IgD-negative memory B cell (primary cell): Measurements from ENCODE around the gene RMP24.
"Not testable (repeated sequence)": the region's sequence is repeated elsewhere in the genome, so short reads cannot be mapped to it uniquely, and the experiment has no call there.

ENCODE experiments used
- H3K27ac Mint-ChIP-seq, 3 donors: one replicate each; pipeline ENCODE4 v1.8.0; 2020 to 2022; ENCODE audit warnings: mild to moderate bottlenecking in 3 of 3, mixed read lengths in 3 of 3, moderate library complexity in 1 of 3
- H3K27me3 Mint-ChIP-seq: one replicate; pipeline ENCODE4 v1.8.0; 2021; ENCODE audit warnings: mixed read lengths
- H3K36me3 Mint-ChIP-seq: one replicate; pipeline ENCODE4 v1.8.0; 2020; ENCODE audit warnings: mild to moderate bottlenecking, mixed read lengths
- H3K4me1 Mint-ChIP-seq, 3 donors: one replicate each; pipeline ENCODE4 v1.8.0; 2020 to 2022; ENCODE audit warnings: mixed read lengths in 3 of 3, mild to moderate bottlenecking in 1 of 3
- H3K4me3 Mint-ChIP-seq, 4 donors: one replicate each; pipeline ENCODE4 v1.8.0; 2020 to 2022; ENCODE audit warnings: mild to moderate bottlenecking in 4 of 4, mixed read lengths in 4 of 4, moderate library complexity in 3 of 4
- H3K9me3 Mint-ChIP-seq, 3 donors: one replicate each; pipeline ENCODE4 v1.8.0; 2020 to 2021; ENCODE audit warnings: mixed read lengths in 3 of 3, mild to moderate bottlenecking in 1 of 3

RMP24 gene

DNA sequence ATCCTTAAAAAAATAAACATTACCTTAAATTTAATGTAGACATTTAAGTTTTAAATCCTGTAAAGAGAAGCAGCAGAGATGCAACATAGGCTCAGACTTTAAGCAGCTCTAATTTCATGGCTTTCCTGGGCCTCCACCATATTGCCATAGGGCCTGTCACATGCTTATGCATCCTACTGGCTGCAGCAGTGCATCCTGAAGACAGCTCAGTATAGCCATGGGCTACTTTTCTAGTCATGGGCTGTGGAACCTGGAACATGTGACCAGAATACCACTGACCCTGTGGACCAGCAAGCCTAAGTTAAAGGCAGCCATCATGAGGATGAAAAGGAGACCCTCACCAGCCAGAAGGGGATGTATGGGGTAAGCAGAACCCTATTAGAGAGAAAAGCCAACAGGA lies 10.7 kb downstream of the RMP24 start:
- H3K27ac Mint-ChIP-seq, result peak overlapping the region in 1 of 3 donors; percentile 63
- H3K4me3 Mint-ChIP-seq, result no peak overlapping the region
- H3K9me3 Mint-ChIP-seq, result no peaks in the 10 kb centered on the region
- H3K27me3 Mint-ChIP-seq, result no peaks in the 10 kb centered on the region
- H3K4me1 Mint-ChIP-seq, result peaks cover 0 to 2% (median 0%) of the 10 kb centered on the region in 3 donors
- peaks cover 18% of the 10 kb centered on the region for H3K36me3 Mint-ChIP-seq

DNA sequence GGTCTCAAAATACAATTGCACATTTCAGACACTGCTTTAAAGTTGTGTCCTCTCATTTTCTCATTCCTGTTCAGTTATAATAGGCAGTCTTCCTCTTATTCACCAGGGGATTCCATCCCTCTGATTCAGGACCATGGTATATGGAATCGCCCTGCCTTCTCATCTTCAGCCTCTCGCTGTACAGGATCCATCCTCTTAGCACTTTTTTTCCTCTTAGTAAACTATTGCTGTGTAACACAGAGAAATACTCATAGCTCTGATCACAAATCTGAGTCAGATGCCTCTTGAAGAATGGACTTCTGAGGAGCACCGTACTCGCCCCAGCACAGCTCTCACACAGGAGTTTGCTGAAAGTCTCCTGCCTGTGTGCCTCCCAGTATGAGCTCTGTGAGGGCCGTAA lies 11.3 kb downstream of the RMP24 start:
- Mint-ChIP-seq H3K9me3 (no peaks in the 10 kb centered on the region), H3K27me3 (no peaks in the 10 kb centered on the region), H3K36me3 (peaks cover 18% of the 10 kb centered on the region), H3K27ac (no peak overlapping the region), H3K4me3 (no peak overlapping the region), H3K4me1 (peaks cover 0 to 2% (median 0%) of the 10 kb centered on the region in 3 donors)

DNA sequence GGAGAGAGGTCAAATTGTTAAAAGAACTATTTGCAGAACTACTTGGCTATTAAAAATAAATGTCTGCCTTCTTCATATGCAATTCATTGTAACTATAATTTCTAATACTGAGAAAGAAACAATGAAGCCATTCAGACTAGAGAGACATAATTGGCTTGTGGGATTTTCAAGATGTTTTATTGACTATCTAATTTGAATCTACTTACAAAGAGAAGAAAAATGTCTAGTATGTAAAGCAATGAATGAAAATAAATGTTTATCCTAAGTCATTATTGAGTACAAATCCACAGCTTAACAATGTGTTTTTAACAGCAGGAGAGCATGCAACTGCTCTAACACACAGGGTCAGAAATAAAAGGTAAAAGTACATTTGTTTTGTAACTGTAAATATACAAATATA lies 19.2 kb downstream of the RMP24 start:
- no peaks in the 10 kb centered on the region for H3K9me3 Mint-ChIP-seq
- H3K4me3 Mint-ChIP-seq, result no peak overlapping the region
- no peak overlapping the region for H3K27ac Mint-ChIP-seq
- peaks cover 4% of the 10 kb centered on the region for H3K36me3 Mint-ChIP-seq
- H3K27me3 Mint-ChIP-seq, result no peaks in the 10 kb centered on the region
- peaks cover 0 to 2% (median 0%) of the 10 kb centered on the region in 3 donors for H3K4me1 Mint-ChIP-seq

DNA sequence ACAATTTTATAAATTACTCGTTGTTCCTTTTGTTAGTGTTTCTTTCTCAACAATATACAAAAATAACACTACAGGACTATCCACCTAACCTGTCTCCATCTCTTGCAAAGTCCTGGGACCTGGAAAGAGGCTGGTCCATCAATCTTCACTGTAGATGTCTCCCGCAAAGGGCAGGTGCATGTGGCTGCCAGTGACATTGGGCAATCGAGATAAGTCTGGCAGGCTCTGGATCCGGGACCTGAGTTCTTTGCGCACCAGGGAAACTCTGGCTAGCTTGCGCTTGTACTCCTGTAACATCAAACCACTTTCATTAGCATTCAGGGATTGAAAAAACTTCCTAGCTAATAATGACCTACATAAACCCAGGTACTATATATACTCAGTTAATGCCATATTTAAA lies 20.5 kb downstream of the RMP24 start:
- H3K4me3 Mint-ChIP-seq, result no peak overlapping the region
- peaks cover 0 to 2% (median 0%) of the 10 kb centered on the region in 3 donors for H3K4me1 Mint-ChIP-seq
- peaks cover 2% of the 10 kb centered on the region for H3K36me3 Mint-ChIP-seq
- H3K9me3 Mint-ChIP-seq, result no peaks in the 10 kb centered on the region
- no peaks in the 10 kb centered on the region for H3K27me3 Mint-ChIP-seq
- H3K27ac Mint-ChIP-seq, result no peak overlapping the region

DNA sequence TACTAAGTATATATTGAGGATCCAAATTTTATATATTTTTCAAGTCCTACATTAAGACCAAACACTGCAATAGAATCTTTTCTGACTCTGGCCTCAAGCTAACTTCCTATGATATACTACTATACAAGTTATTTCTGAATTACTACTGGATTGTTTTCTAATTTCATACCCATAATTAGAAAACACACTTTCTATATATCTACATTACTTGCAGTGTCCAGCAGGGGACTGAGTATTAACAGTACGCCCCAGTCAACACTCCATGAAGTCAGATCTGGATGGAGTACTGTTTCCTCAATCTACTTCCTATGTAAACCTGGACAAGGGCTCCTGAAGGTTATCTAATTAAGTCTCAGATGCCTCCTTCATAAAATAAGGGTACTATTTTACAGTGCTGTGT lies 26.5 kb downstream of the RMP24 start:
- Mint-ChIP-seq H3K4me3 (no peak overlapping the region), H3K4me1 (peaks cover 20 to 27% (median 23%) of the 10 kb centered on the region in 3 donors), H3K36me3 (peaks cover 2% of the 10 kb centered on the region), H3K9me3 (no peaks in the 10 kb centered on the region), H3K27me3 (no peaks in the 10 kb centered on the region), H3K27ac (peak overlapping the region in 1 of 3 donors; percentile 44)

DNA sequence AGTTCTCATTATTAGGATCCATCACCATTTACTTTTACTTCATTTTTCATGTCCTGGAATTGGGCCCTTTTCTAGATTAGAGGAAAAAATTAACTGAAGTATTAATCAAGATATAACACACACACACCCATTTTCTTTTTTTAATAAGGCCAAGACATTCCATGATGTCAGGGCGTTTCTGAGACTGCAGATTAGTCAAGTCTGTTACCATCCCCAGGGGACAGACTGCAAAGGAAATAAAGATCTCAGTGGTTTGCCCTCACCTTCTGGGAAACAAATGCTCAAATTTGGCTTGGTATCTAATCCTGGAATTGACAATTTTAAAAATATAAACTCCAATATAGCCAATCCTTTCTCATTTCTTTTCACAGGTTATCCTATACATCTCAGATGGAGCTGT lies 27.4 kb downstream of the RMP24 start:
- Mint-ChIP-seq H3K36me3 (peaks cover 2% of the 10 kb centered on the region), H3K27me3 (no peaks in the 10 kb centered on the region), H3K4me1 (peaks cover 20 to 27% (median 23%) of the 10 kb centered on the region in 3 donors), H3K4me3 (no peak overlapping the region), H3K9me3 (no peaks in the 10 kb centered on the region), H3K27ac (no peak overlapping the region)

DNA sequence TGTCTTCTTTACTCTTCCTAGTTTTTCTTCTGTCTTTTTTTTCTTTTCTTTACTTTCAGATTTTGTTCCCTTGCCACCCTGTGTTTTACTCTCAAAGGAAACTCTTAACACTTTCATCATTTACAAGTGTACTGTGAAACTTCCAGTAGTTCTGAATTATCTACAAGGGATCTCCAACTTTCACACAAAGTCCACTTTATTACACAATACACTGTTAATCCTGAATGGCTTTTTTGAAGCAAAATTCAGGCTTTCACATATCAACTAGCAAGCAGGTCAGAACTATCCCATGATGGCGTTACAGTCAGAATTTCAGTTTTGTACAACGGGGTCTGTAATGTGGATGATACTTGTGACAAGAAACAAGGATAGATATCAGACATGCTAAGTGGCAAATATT lies 34.5 kb downstream of the RMP24 start:
- no peak overlapping the region for H3K27ac Mint-ChIP-seq
- no peaks in the 10 kb centered on the region for H3K27me3 Mint-ChIP-seq
- peaks cover 0 to 7% (median 4%) of the 10 kb centered on the region in 3 donors for H3K4me1 Mint-ChIP-seq

DNA sequence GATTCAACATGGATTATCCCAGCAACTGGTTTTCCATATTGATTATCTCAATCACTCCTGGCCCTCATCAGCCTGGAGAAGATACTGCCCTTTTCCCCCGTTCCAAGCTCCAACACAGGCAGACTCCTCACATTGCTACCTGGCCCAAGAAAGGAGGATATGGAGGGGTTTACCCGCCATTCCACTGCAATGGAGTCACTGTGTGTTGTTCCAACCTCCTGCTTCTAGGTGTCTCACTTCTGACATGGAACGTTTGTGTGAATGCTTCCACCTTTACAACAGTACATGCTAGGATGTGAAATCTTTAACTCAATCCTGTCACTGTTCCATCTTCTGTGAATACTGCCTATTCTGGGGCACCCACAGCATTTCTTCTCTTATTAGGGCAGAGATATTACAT lies 36.7 kb downstream of the RMP24 start:
- no peaks in the 10 kb centered on the region for H3K9me3 Mint-ChIP-seq
- no peak overlapping the region for H3K27ac Mint-ChIP-seq
- no peak overlapping the region for H3K4me3 Mint-ChIP-seq
- H3K36me3 Mint-ChIP-seq, result peaks cover 2% of the 10 kb centered on the region
- H3K4me1 Mint-ChIP-seq, result peaks cover 0 to 2% (median 0%) of the 10 kb centered on the region in 3 donors
- no peaks in the 10 kb centered on the region for H3K27me3 Mint-ChIP-seq

More for the DNA sequence above, 34.5 kb downstream of the RMP24 start:
- no peaks in the 10 kb centered on the region for H3K9me3 Mint-ChIP-seq
- H3K36me3 Mint-ChIP-seq, result no peaks in the 10 kb centered on the region
- H3K4me3 Mint-ChIP-seq, result no peak overlapping the region

DNA sequence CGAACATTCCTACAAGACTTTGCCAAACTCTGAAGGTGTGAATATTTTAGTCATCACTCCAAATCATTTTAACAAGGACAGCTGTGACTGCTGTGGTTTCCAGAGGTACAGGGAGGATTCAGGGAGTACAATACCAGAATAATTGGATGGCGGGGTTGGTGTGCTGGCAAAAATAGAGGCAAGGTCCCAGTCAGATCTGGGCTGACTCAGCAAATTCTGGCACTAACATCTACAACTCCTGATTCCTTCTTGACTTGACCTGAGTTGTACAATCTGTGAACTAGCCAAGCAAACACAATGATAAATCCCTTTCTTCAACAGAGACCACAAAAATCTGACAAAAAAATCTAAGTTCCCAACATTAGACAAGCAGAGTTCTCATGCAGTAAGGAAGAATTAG lies 40.4 kb downstream of the RMP24 start:
- H3K27me3 Mint-ChIP-seq, result no peaks in the 10 kb centered on the region
- peaks cover 15 to 19% (median 18%) of the 10 kb centered on the region in 3 donors for H3K4me1 Mint-ChIP-seq
- peaks cover 2% of the 10 kb centered on the region for H3K36me3 Mint-ChIP-seq
- no peak overlapping the region for H3K27ac Mint-ChIP-seq
- H3K4me3 Mint-ChIP-seq, result no peak overlapping the region
- no peaks in the 10 kb centered on the region for H3K9me3 Mint-ChIP-seq

DNA sequence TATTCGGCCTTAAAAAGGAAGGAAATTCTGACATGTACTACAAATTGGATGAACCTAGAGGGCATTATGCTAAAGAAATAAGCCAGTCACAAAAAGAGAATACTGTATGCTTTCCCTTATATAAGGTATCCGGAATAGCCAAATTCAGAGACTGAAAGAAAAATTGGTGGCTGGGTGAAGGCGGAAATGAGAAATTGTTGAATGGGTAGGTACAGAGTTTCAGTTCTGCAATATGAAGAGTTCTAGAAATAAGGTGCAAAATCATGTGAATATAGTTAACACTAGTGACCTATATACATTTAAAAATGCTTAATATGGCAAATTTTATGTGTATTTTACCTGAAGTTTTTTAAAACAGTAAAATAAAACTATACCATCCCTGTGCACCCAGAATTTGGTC lies 43.1 kb downstream of the RMP24 start:
- Mint-ChIP-seq H3K4me3 (peak overlapping the region in 1 of 4 donors; percentile 1), H3K27me3 (no peaks in the 10 kb centered on the region), H3K4me1 (peaks cover 15 to 20% (median 19%) of the 10 kb centered on the region in 3 donors), H3K27ac (peak overlapping the region in 1 of 3 donors; percentile 47), H3K36me3 (peaks cover 2% of the 10 kb centered on the region), H3K9me3 (no peaks in the 10 kb centered on the region)

DNA sequence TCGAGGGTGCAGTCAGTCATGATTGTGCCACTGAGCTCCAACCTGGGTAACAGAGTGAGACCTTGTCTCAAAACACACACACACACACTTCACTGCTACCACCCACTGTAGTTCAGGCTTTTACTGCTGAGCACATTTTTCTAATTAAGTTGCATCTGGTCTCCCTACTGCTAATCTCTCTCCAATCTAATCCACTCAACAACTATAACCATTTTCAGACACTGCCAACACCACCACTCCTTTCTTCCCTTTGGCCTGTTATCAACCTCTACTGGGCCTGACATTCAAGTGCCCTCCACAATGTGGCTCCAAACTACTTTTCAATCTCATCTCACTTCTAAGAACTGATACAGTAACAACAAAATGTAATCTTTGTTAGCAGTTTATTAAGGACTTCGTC lies 44.8 kb downstream of the RMP24 start:
- Mint-ChIP-seq H3K27ac (peak overlapping the region in 1 of 3 donors; percentile 13), H3K4me3 (no peak overlapping the region)

DNA sequence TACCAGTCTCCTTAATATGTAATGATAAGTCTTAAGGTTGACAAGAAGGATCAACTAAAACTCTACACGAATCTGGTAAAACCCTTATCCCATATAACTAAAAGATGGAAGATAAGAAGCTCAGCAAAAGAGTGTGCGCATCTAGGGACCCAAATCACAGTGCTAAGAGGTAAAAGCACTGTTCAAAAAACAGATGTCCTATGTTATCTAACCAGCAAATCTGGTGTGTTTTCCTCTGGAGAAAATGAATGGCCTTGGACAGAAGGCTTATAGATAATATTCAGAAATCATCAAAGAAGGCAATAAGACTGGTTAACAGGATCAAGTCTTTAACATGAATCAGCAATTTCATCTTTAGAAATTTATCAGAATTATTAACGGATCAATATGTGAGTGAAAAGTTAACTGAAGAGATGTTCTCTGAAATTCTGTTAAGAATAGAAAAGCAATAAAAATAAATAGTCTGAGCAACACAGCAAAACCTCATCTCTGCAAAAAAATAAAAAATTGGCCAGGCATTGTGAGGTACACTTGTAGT lies 47.8 kb downstream of the RMP24 start:
- no peaks in the 10 kb centered on the region for H3K36me3 Mint-ChIP-seq
- H3K4me3 Mint-ChIP-seq, result no peak overlapping the region
- peak overlapping the region in 1 of 3 donors; percentile 29 for H3K27ac Mint-ChIP-seq
- H3K9me3 Mint-ChIP-seq, result no peaks in the 10 kb centered on the region
- peaks cover 15 to 20% (median 19%) of the 10 kb centered on the region in 3 donors for H3K4me1 Mint-ChIP-seq
- H3K27me3 Mint-ChIP-seq, result no peaks in the 10 kb centered on the region

More for the DNA sequence above, 44.8 kb downstream of the RMP24 start:
- Mint-ChIP-seq H3K27me3 (no peaks in the 10 kb centered on the region), H3K4me1 (peaks cover 15 to 20% (median 19%) of the 10 kb centered on the region in 3 donors), H3K9me3 (no peaks in the 10 kb centered on the region), H3K36me3 (peaks cover 2% of the 10 kb centered on the region)

DNA sequence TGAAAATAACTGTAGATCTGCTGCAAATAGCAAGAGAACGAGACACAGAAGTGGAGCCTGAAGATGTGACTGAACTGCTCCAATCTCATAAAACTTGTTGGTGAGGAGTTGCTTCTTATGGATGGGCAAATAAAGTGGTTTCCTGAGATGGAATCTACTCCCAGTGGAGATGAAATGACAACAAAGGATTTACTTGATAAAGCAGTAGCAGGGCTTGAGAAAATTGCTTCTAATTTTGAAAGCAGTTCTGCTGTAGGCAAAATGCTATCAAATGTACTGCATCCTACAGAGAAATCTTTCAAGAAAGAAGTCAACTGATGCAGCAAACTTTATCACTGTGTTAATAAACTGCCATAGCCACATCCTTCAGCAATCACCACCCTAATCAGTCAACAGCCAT lies 50.9 kb downstream of the RMP24 start:
- no peaks in the 10 kb centered on the region for H3K36me3 Mint-ChIP-seq
- peak overlapping the region in 1 of 3 donors; percentile 68 for H3K27ac Mint-ChIP-seq
- H3K9me3 Mint-ChIP-seq, result no peaks in the 10 kb centered on the region
- H3K27me3 Mint-ChIP-seq, result no peaks in the 10 kb centered on the region
- no peak overlapping the region for H3K4me3 Mint-ChIP-seq
- peaks cover 0 to 4% (median 3%) of the 10 kb centered on the region in 3 donors for H3K4me1 Mint-ChIP-seq

DNA sequence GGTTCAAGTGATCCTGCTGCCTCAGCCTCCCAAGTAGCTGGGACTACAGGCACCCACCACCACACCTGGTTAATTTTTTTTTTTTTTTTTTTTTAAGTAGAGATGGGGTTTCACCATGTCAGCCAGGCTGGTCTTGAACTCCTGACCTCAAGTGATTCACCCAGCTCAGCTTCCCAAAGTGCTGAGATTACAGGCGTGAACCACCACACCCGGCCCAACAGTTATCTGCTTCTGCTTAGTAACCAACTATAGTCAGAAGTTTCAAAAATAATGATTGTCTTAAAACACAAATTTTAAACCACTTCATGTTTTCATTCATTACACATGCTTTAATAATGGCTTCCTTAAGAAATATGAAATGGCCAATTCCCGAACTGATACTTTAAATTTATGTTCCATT lies 51.8 kb downstream of the RMP24 start:
- not testable (repeated sequence) for H3K36me3 Mint-ChIP-seq, H3K9me3 Mint-ChIP-seq, H3K27me3 Mint-ChIP-seq, H3K4me3 Mint-ChIP-seq, H3K27ac Mint-ChIP-seq, H3K4me1 Mint-ChIP-seq

DNA sequence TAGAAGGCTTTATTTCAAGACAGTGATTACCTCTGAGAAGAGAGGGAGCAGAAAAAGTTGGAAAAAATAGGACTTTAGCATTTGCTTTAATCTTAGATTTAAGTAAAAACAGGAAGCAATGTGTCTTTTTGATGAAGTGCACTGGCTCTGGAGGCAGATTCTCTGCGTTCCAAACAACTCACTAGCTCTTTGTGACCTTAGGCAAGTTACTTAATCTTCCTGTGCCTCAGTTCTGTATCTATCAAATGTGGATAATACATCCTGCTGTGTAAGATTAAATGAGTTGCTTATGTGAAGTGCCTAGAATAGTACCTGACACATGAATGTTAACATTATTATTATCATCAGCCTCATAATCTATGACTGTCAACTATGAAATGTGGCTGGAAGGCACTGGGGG lies 52.5 kb downstream of the RMP24 start:
- Mint-ChIP-seq H3K4me3 (no peak overlapping the region), H3K27me3 (no peaks in the 10 kb centered on the region), H3K9me3 (no peaks in the 10 kb centered on the region), H3K36me3 (no peaks in the 10 kb centered on the region), H3K27ac (no peak overlapping the region), H3K4me1 (peaks cover 0 to 3% (median 0%) of the 10 kb centered on the region in 3 donors)

DNA sequence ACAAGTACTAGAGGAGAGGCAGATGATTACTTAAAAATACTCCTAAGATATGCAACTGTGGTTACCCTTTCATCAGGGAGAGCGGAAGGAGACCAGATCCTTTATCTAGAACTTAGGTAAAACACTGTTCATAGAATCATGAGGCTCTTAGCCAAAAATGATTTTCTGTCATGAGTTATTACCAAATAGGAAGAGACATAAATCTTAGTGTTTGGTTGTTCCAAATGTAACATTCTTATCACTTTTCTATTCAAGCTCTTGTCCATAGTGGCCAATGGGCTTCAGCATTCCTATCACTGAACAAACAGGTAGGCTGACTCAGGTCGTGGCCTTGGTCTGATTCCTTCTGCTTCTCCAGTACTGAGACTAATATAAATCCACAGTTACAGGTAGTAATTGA lies 56.4 kb downstream of the RMP24 start:
- H3K4me1 Mint-ChIP-seq, result peaks cover 21 to 27% (median 26%) of the 10 kb centered on the region in 3 donors
- no peak overlapping the region for H3K27ac Mint-ChIP-seq
- no peak overlapping the region for H3K4me3 Mint-ChIP-seq
- no peaks in the 10 kb centered on the region for H3K27me3 Mint-ChIP-seq
- peaks cover 6% of the 10 kb centered on the region for H3K36me3 Mint-ChIP-seq
- H3K9me3 Mint-ChIP-seq, result no peaks in the 10 kb centered on the region
